Muscle layer of colon (tissue), 2 donors: Measurements from ENCODE around the gene SPAG7.

Experiments
- H3K27ac ChIP-seq: one replicate; pipeline ENCODE4 v1.7.0; 2013; ENCODE audit warnings: low read depth, mild to moderate bottlenecking, low read length, moderate library complexity
- H3K27me3 ChIP-seq, 2 donors: one replicate each; pipeline ENCODE4 v1.7.0; 2013; ENCODE audit warnings: low read length in 2 of 2, mild to moderate bottlenecking in 2 of 2; ENCODE audit not compliant: insufficient read depth in 2 of 2, control insufficient read depth in 1 of 2
- H3K36me3 ChIP-seq: one replicate; pipeline ENCODE4 v1.7.0; 2013; ENCODE audit warnings: mild to moderate bottlenecking, low read length; ENCODE audit not compliant: insufficient read depth
- H3K4me1 ChIP-seq: one replicate; pipeline ENCODE4 v1.7.0; 2013; ENCODE audit warnings: mild to moderate bottlenecking, low read length; ENCODE audit not compliant: insufficient read depth
- H3K4me3 ChIP-seq, 2 donors: one replicate each; pipeline ENCODE4 v1.7.0; 2013; ENCODE audit warnings: low read length in 2 of 2, low read depth in 1 of 2, mild to moderate bottlenecking in 1 of 2, moderate library complexity in 1 of 2
- H3K9ac ChIP-seq: one replicate; pipeline ENCODE4 v1.7.0; 2013; ENCODE audit warnings: low read length
- H3K9me3 ChIP-seq: one replicate; pipeline ENCODE4 v1.7.0; 2013; ENCODE audit warnings: mild to moderate bottlenecking, low read length
- donor health status: abdominal sarcoma.
- donor health status: Adenocarcinoma of cecum.

The SPAG7 gene

GRCh38 chr17:4967539-4968485 is at the start of gene SPAG7:
SPAG7 (minus strand) TSS chr17:4967817; CDS start chr17:4967804, 13 bp downstream.
- H3K36me3 ChIP-seq, result peaks cover 31% of the 10 kb centered on the region
- H3K27ac ChIP-seq, result peak within 1 kb of the TSS; percentile 99
- H3K4me3 ChIP-seq, result peak within 1 kb of the TSS; percentile 66 to 87
- peaks cover 32% of the 10 kb centered on the region for H3K4me1 ChIP-seq
- H3K9me3 ChIP-seq, result no peaks in the 10 kb centered on the region
- H3K27me3 ChIP-seq, result no peaks in the 10 kb centered on the region
- peak within 1 kb of the TSS; percentile 80 for H3K9ac ChIP-seq

- Histone ChIP-seq H3K27me3 (no peaks in the 10 kb centered on the region), H3K27ac (no peak overlapping the region), H3K36me3 (peaks cover 46% of the 10 kb centered on the region), H3K9ac (no peak overlapping the region), H3K4me3 (no peak overlapping the region), H3K9me3 (no peaks in the 10 kb centered on the region), H3K4me1 (no peaks in the 10 kb centered on the region)
Observed at GRCh38 chr17:5014357-5014756, 46.7 kb upstream of the SPAG7 start.

- H3K9ac ChIP-seq, result no peak overlapping the region
- H3K4me1 ChIP-seq, result no peaks in the 10 kb centered on the region
- no peaks in the 10 kb centered on the region for H3K27me3 ChIP-seq
- no peak overlapping the region for H3K4me3 ChIP-seq
- H3K27ac ChIP-seq, result no peak overlapping the region
- no peaks in the 10 kb centered on the region for H3K9me3 ChIP-seq
- peaks cover 57% of the 10 kb centered on the region for H3K36me3 ChIP-seq
Observed at GRCh38 chr17:5011928-5012327, 44.3 kb upstream of the SPAG7 start.

DNA sequence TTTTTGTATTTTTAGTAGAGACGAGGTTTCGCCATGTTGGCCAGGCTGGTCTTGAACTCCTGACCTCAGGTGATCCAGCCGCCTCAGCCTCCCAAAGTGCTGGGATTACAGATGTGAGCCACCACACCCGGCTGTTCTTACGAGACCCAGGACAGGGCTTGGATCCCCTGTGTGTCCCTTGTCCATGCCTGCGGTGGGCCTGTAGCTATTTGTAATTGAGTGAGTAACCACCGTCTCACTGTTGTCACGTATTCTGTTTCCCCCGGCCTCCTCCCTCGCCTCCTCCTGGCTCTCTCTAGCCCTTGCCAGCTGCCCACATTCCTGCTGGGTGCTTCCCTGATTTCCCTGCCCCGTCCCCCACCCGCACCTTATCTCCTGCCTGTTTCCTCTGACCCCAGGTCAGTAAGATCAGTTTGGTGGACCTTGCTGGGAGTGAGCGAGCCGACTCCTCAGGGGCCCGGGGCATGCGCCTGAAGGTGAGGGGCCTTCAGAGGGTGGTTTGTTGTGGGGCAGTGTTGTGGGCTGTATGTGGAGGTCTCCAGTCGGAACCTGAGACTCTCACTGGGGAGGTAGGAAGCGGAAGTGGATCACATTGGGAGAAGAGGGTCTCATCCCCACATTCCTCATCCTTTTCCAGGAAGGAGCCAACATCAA is 35.7 kb upstream of the SPAG7 start:
- Histone ChIP-seq H3K9ac (no peak overlapping the region), H3K27ac (no peak overlapping the region), H3K36me3 (peaks cover 76% of the 10 kb centered on the region), H3K27me3 (no peaks in the 10 kb centered on the region), H3K9me3 (no peaks in the 10 kb centered on the region), H3K4me1 (peaks cover 23% of the 10 kb centered on the region), H3K4me3 (no peak overlapping the region)

- no peak overlapping the region for H3K9ac ChIP-seq
- no peak overlapping the region for H3K27ac ChIP-seq
- no peaks in the 10 kb centered on the region for H3K27me3 ChIP-seq
- H3K4me1 ChIP-seq, result peaks cover 23% of the 10 kb centered on the region
- H3K4me3 ChIP-seq, result no peak overlapping the region
- H3K36me3 ChIP-seq, result peaks cover 65% of the 10 kb centered on the region
- H3K9me3 ChIP-seq, result no peaks in the 10 kb centered on the region
Observed at GRCh38 chr17:5002121-5002788, 34.6 kb upstream of the SPAG7 start.

GRCh38 chr17:5000237-5000639 is 32.6 kb upstream of the SPAG7 start:
- no peak overlapping the region for H3K27ac ChIP-seq
- no peaks in the 10 kb centered on the region for H3K27me3 ChIP-seq
- H3K4me1 ChIP-seq, result peaks cover 23% of the 10 kb centered on the region
- H3K9me3 ChIP-seq, result no peaks in the 10 kb centered on the region
- H3K36me3 ChIP-seq, result peaks cover 46% of the 10 kb centered on the region
- H3K9ac ChIP-seq, result peak overlapping the region; percentile 36
- H3K4me3 ChIP-seq, result peak overlapping the region in 1 of 2 donors; percentile 96

DNA sequence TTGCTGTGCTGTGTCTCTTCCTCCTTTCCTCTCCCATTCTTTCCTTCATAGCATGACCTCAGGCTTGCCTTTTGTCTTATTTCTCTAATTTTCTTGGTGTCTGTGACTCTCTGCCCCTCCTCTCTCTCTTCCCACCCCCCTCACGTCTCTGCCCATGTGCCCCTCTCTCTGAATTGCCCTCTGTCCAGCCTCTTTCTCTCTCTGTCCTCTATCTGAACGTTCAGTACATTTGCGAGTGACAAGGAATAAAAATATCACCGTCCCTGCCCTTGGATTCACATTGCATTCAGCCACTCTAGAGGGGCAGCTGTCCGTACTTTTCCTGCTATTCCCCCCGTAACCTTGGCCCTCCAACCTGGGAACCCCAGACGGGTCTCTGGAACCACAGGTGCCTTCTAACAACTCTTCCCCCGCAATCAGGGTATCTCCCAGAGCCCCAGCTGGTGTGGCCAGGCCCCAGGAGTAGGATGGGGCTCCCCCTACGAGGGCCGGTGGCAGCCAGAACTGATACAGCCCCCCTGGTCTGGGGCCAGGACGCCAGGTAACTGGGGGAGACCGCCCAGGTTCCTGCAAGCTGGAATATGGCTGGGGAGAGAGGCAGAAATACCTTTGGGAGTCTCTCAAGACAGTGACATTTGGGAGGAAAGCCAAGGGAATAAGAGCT is 31.9 kb upstream of the SPAG7 start:
- Histone ChIP-seq H3K9ac (peak overlapping the region; percentile 36), H3K36me3 (peaks cover 40% of the 10 kb centered on the region), H3K27me3 (no peaks in the 10 kb centered on the region), H3K9me3 (no peaks in the 10 kb centered on the region), H3K27ac (no peak overlapping the region), H3K4me1 (peaks cover 23% of the 10 kb centered on the region), H3K4me3 (peak overlapping the region in 1 of 2 donors; percentile 96)

DNA sequence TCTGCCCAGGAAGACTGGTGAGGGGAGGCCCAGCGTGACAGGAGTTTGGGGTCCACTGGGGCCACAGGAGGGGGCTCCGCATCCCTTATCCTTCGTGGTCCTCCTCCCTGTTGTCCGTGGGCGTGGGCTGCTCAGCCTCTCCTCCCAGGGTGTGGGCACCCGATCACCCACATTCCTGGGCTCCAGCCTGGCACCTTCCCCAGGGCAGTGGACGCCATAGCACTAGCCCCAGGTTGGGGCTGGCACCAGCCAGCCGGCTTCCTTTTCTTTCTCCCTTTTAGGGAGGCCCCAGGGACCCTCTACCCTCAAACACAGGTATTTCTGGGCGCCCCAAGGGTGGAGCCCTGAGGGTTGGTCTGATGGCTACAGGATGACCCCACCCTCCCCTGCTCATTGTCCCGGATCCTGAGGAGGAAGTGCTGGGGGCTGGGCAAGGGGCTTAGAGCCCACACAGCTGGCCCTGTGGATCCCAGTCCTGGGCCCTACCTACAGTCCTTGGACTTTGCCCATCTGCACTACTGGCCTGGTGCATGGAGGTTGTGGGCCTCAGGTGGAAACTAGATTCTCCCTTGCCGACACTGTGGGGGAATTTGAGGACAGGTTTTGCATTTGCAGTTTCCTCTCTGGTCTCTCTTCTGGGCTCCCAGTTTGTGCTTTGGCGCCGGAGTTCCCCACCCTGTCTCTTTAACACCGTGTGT is 31.3 kb upstream of the SPAG7 start:
- peak overlapping the region; percentile 61 to 96 for H3K4me3 ChIP-seq
- H3K36me3 ChIP-seq, result peaks cover 33% of the 10 kb centered on the region
- H3K27me3 ChIP-seq, result no peaks in the 10 kb centered on the region
- no peaks in the 10 kb centered on the region for H3K9me3 ChIP-seq
- H3K9ac ChIP-seq, result peak overlapping the region; percentile 78
- peaks cover 23% of the 10 kb centered on the region for H3K4me1 ChIP-seq
- H3K27ac ChIP-seq, result peak overlapping the region; percentile 75

DNA sequence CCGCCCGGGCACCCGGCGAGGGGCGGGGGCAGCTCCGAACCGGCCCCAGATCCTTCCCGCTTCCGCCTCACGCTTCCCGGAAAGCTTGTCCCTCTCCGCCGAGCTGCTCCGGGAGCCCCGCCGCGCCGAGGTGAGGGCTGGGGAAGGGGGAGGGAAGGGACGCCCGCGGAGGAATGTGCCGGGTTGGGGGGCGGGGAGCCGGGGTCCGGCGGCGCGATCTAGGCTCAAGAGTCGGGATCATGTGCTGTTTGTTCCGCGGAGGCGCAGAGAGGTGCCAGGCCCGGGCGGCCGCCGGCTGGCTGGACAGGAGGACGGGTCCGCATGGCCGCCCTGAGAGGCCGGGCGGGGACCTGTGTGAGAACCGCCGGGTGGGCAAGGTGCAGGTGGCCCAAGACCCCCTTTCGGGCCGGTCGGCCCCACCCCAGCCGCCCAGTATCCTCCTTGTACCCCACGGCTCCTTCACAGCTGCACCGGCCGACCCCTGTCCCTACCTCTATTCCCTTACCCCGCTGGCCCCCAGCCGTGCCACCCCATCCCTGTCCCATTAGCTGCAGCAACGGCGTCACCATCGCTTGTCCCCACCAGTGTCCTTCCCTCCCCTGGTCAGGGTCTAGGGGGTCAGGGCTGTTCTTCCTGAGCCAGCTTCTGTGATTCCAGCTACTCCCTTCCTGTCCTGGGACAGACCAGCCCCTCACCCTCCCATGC is 30.6 kb upstream of the SPAG7 start:
- Histone ChIP-seq H3K36me3 (peaks cover 26% of the 10 kb centered on the region), H3K4me1 (peaks cover 23% of the 10 kb centered on the region), H3K27ac (peak overlapping the region; percentile 75), H3K4me3 (peak overlapping the region; percentile 61 to 96), H3K27me3 (no peaks in the 10 kb centered on the region), H3K9me3 (no peaks in the 10 kb centered on the region), H3K9ac (peak overlapping the region; percentile 78)

DNA sequence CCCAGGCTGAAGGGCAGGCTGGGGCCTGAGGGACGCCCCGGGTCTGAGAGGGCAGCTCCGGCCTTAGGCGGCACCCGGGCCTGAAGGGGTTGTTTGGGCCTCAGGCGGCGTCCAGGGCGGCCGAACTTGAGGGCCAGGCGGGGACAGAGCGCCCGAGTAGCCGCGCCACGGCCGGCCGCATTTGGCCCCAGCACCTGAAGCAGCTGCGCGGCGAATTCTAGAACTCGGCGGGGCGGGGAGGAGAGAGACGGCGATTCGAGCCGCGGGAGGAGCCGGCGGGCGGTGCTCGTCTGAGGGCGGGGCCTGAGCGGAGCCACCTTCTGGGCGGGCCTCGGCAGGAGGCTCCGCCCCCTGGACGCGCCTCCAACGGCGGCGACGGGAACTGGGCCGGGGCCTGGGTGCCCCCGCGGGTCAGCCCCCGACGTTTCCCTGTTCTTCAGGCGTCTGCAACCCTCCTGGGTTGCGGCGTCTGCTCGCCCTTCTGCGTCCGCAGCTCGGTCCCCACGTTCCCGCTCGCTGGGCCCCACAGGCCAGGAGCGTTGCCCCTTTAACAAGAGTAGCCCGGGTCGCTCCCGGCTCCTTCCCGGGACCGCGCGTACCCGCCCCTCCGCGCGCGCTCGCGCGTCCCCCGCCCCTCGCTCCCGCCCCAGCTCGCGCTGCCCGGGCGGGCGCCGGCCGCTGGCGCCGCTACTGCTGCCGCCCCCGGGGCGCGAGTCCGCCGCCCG is 29.8 kb upstream of the SPAG7 start, which contains the start of the genes INCA1 and KIF1C:
Gene INCA1, minus strand, starts transcription at position 221 of the 725 bp plus-strand sequence. CDS start 3,085 bp downstream, outside the sequence.
Gene KIF1C, plus strand, starts transcription at position 649 of the 725 bp plus-strand sequence. CDS start 2,297 bp downstream, outside the sequence.
- no peaks in the 10 kb centered on the region for H3K27me3 ChIP-seq
- H3K4me1 ChIP-seq, result peaks cover 23% of the 10 kb centered on the region
- peak within 1 kb of the TSS; percentile 93 for H3K27ac ChIP-seq
- peaks cover 19% of the 10 kb centered on the region for H3K36me3 ChIP-seq
- H3K9ac ChIP-seq, result peak within 1 kb of the TSS; percentile 78
- no peaks in the 10 kb centered on the region for H3K9me3 ChIP-seq
- peak within 1 kb of the TSS; percentile 63 to 96 for H3K4me3 ChIP-seq
